ENCODE data around the gene PEDS1. TPM values are rescaled to one million over a fixed set of nuclear protein-coding genes. Genes with fewer than 3 reads are reported as not detected.

The PEDS1 gene
- total RNA-seq, 1 donor = 19.9 TPM

- TF ChIP-seq CTCF (IDR thresholded peaks at IDR 0.05; ENCODE audit: insufficient read depth, low read length) = no peak
- H3K4me3 ChIP-seq (ENCODE audit: low read depth, low read length) = peak overlapping the region; percentile 52
- no peak for DNase-seq (ENCODE audit: low read depth)
Measured at GRCh38 chr20:50116368-50116999, 37.0 kb downstream of the PEDS1 start.

- H3K4me3 ChIP-seq (ENCODE audit: low read depth, low read length) = peak overlapping the region; percentile 60
- peak; percentile 98 for DNase-seq (ENCODE audit: low read depth)
- no peak for TF ChIP-seq CTCF (IDR thresholded peaks at IDR 0.05; ENCODE audit: insufficient read depth, low read length)
Measured at GRCh38 chr20:50115591-50116367, 37.7 kb downstream of the PEDS1 start.

GRCh38 chr20:50115041-50115512 lies 38.4 kb downstream of the PEDS1 start:
- TF ChIP-seq CTCF (IDR thresholded peaks at IDR 0.05; ENCODE audit: insufficient read depth, low read length) = no peak
- DNase-seq (ENCODE audit: low read depth) = no peak

GRCh38 chr20:50113420-50114224 lies 39.9 kb downstream of the PEDS1 start:
- H3K4me3 ChIP-seq (ENCODE audit: low read depth, low read length) = peak overlapping the region; percentile 88
- TF ChIP-seq CTCF (IDR thresholded peaks at IDR 0.05; ENCODE audit: insufficient read depth, low read length) = no peak
- no peak for DNase-seq (ENCODE audit: low read depth)

More at GRCh38 chr20:50115041-50115512, 38.4 kb downstream of the PEDS1 start:
- H3K4me3 ChIP-seq (ENCODE audit: low read depth, low read length) = peak overlapping the region; percentile 60

GRCh38 chr20:50112512-50113419 lies 40.8 kb downstream of the PEDS1 start, which contains the start of gene UBE2V1:
UBE2V1 (minus strand) TSS chr20:50113150; CDS start chr20:50113128, 22 bp downstream.
- H3K4me3 ChIP-seq (ENCODE audit: low read depth, low read length) = peak within 1 kb of the TSS; percentile 88
- DNase-seq (ENCODE audit: low read depth) = peak; percentile 78
- TF ChIP-seq CTCF (IDR thresholded peaks at IDR 0.05; ENCODE audit: insufficient read depth, low read length) = peak; percentile 52

All from fibroblast of the aortic adventitia (primary cell).